Keratinocyte (primary cell): ENCODE results near the gene APP. TPM values are rescaled to one million over a fixed set of nuclear protein-coding genes. Genes with fewer than 3 reads are reported as not detected.
A peak's percentile ranks its signal among the peaks of the same experiment; 100 is the strongest.

ENCODE experiments used
- DNase-seq: peaks from one replicate; pipeline ENCODE4 v3.0.0-alpha.2; 2011; ENCODE audit warnings: low read depth, missing footprints, low spot score
- FAIRE-seq: peaks from 2 replicates; lab custom pipeline; 2011; peaks lifted over from hg19 to GRCh38; lab: Jason Lieb, UNC
- H2AFZ ChIP-seq: 2 replicates; pipeline ENCODE4 v1.6.0; 2012; ENCODE audit warnings: low read length, control low read depth, inconsistent platforms; ENCODE audit not compliant: control insufficient read depth
- H3K27ac ChIP-seq: 2 replicates; pipeline ENCODE4 v1.5.1; 2011; ENCODE audit warnings: low read length; ENCODE audit not compliant: control insufficient read depth, insufficient read depth
- H3K27me3 ChIP-seq: 3 replicates; pipeline ENCODE4 v1.6.0; 2011; ENCODE audit warnings: low read length; ENCODE audit not compliant: control insufficient read depth, insufficient read depth; ENCODE audit errors: extremely low read depth
- H3K36me3 ChIP-seq, 2 experiments: 2 replicates in 1 of 2; 3 replicates in 1 of 2; pipeline ENCODE4 v1.5.1; 2011; ENCODE audit warnings: low read length in 2 of 2, mild to moderate bottlenecking in 1 of 2; ENCODE audit not compliant: control insufficient read depth in 2 of 2, insufficient read depth in 2 of 2; ENCODE audit errors: extremely low read depth in 1 of 2
- H3K4me1 ChIP-seq: 3 replicates; pipeline ENCODE4 v1.5.1; 2011; ENCODE audit warnings: low read length; ENCODE audit not compliant: control insufficient read depth, insufficient read depth; ENCODE audit errors: extremely low read depth
- H3K4me2 ChIP-seq: 3 replicates; pipeline ENCODE4 v1.6.0; 2011; ENCODE audit warnings: low read depth, low read length; ENCODE audit not compliant: control insufficient read depth, insufficient read depth; ENCODE audit errors: extremely low read depth
- H3K4me3 ChIP-seq, 3 experiments: fragments of 200-600 bp in 1 of 3; sonication (generic) in 1 of 3; 2 replicates in 2 of 3; 3 replicates in 1 of 3; pipeline ENCODE4 v1.5.1; 2011 to 2016; ENCODE audit warnings: low read length in 3 of 3, mild to moderate bottlenecking in 3 of 3, control low read depth in 2 of 3, inconsistent platforms in 1 of 3, low read depth in 1 of 3, mixed read lengths in 1 of 3, mixed run types in 1 of 3, moderate library complexity in 1 of 3; ENCODE audit not compliant: control insufficient read depth in 2 of 3, insufficient read depth in 2 of 3; ENCODE audit errors: extremely low read depth in 1 of 3
- H3K79me2 ChIP-seq: 2 replicates; pipeline ENCODE4 v1.6.0; 2012; ENCODE audit warnings: low read length; ENCODE audit not compliant: control insufficient read depth, insufficient read depth
- H3K9ac ChIP-seq: 3 replicates; pipeline ENCODE4 v1.6.0; 2011; ENCODE audit warnings: low read length; ENCODE audit not compliant: control insufficient read depth, insufficient read depth; ENCODE audit errors: extremely low read depth
- H3K9me1 ChIP-seq: 3 replicates; pipeline ENCODE4 v1.6.0; 2011; ENCODE audit warnings: low read length; ENCODE audit not compliant: control insufficient read depth, insufficient read depth; ENCODE audit errors: extremely low read depth
- H3K9me3 ChIP-seq: 2 replicates; pipeline ENCODE4 v1.5.1; 2012; ENCODE audit warnings: low read depth, low read length; ENCODE audit not compliant: control insufficient read depth
- H4K20me1 ChIP-seq: 3 replicates; pipeline ENCODE4 v1.6.0; 2011; ENCODE audit warnings: low read length; ENCODE audit not compliant: control insufficient read depth, insufficient read depth; ENCODE audit errors: extremely low read depth
- CTCF ChIP-seq, 3 experiments: IDR thresholded peaks in 1 of 3; conservative IDR thresholded peaks in 1 of 3; optimal IDR thresholded peaks in 1 of 3; 2 replicates in 2 of 3; 3 replicates in 1 of 3; pipeline versions ENCODE3 to v1.5.1; 2011; ENCODE audit warnings: low read length in 3 of 3, mild to moderate bottlenecking in 3 of 3, moderate library complexity in 2 of 3, control low read depth in 1 of 3, inconsistent platforms in 1 of 3; ENCODE audit not compliant: insufficient read depth in 2 of 3; ENCODE audit errors: extremely low read depth in 1 of 3
- EZH2 ChIP-seq: IDR thresholded peaks from one replicate; pipeline ENCODE4 v1.6.1; 2012; ENCODE audit warnings: inconsistent platforms, mild to moderate bottlenecking, low read length, moderate library complexity
- dilution Hi-C: fragments of 300-500 bp; cut with MboI; formaldehyde crosslinking; loops from one replicate; pipeline ENCODE4 v1.7.0; 2020; ENCODE audit warnings: low sequenced_read_pairs; ENCODE audit not compliant: extremely low pct_ligation_motif_present
- polyA plus RNA-seq, 5 experiments: library from polyadenylated mRNA; depleted of rRNA in 3 of 5; stranded (reverse) in 3 of 5; stranded (forward) in 1 of 5; unstranded in 1 of 5; fragments of >200 nt; gene quantifications; 1 replicate in 1 of 5; 2 replicates in 3 of 5; 3 replicates in 1 of 5; pipeline versions ENCODE4 v1.2.1 to v1.2.3, GENCODE V29; 2011 to 2012; ENCODE audit warnings: missing spikeins in 2 of 5, low read depth in 1 of 5, low replicate concordance in 1 of 5

APP gene
- polyA plus RNA-seq, 1 donor (not counting 4 experiments of a cell fraction or from before 2014, with no cell fraction given) = 1,015 TPM

GRCh38 chr21:26106562-26106961 is 64.0 kb downstream of the APP start:
- Histone ChIP-seq H3K4me1 (peaks cover 11% of the 10 kb centered on the region), H3K79me2 (peaks cover 85% of the 10 kb centered on the region), H3K9me3 (no peaks in the 10 kb centered on the region), H3K4me3 (no peak overlapping the region), H4K20me1 (peaks cover 17% of the 10 kb centered on the region), H3K4me2 (no peak overlapping the region), H3K27me3 (no peaks in the 10 kb centered on the region), H2AFZ (no peak overlapping the region), H3K36me3 (peaks cover 17 to 28% of the 10 kb centered on the region in 2 experiments), H3K9ac (no peak overlapping the region), H3K27ac (no peak overlapping the region), H3K9me1 (peaks cover 5% of the 10 kb centered on the region)
- TF ChIP-seq EZH2 = no peak
- TF ChIP-seq CTCF (optimal IDR thresholded peaks at IDR 0.05 in 1 of 3, IDR thresholded peaks at IDR 0.05 in 1 of 3, conservative IDR thresholded peaks at IDR 0.05 in 1 of 3; ENCODE audit: extremely low read depth in 1 of 3, insufficient read depth in 2 of 3, low read length in 3 of 3) = no peak
- FAIRE-seq = peak; percentile 41
- no peak for DNase-seq
- dilution Hi-C loops = no loop called here

GRCh38 chr21:26105819-26106218 is 64.8 kb downstream of the APP start:
- DNase-seq (no peak), FAIRE-seq (no peak)
- Histone ChIP-seq H2AFZ (no peak overlapping the region), H3K79me2 (peaks cover 87% of the 10 kb centered on the region), H3K4me2 (no peak overlapping the region), H3K27me3 (no peaks in the 10 kb centered on the region), H3K27ac (no peak overlapping the region), H3K9ac (no peak overlapping the region), H3K9me3 (no peaks in the 10 kb centered on the region), H3K4me1 (peaks cover 11% of the 10 kb centered on the region), H3K4me3 (no peak overlapping the region), H4K20me1 (peaks cover 17% of the 10 kb centered on the region), H3K9me1 (peaks cover 5% of the 10 kb centered on the region), H3K36me3 (peaks cover 14 to 24% of the 10 kb centered on the region in 2 experiments)
- no peak for TF ChIP-seq EZH2
- no peak for TF ChIP-seq CTCF (optimal IDR thresholded peaks at IDR 0.05 in 1 of 3, IDR thresholded peaks at IDR 0.05 in 1 of 3, conservative IDR thresholded peaks at IDR 0.05 in 1 of 3; ENCODE audit: extremely low read depth in 1 of 3, insufficient read depth in 2 of 3, low read length in 3 of 3)
- dilution Hi-C loops = no loop called here
